ENCODE measurements around the gene APOBEC3A.

The APOBEC3A gene

GRCh38 chr22:38957046-38957770, at the start of gene APOBEC3A:
Gene APOBEC3A (plus strand): TSS chr22:38957609. CDS start chr22:38957692, 83 bp downstream.
- no peak for DNase-seq

GRCh38 chr22:38907767-38908166, 49.6 kb upstream of the APOBEC3A start:
- DNase-seq, result peak in 1 of 2 experiments; percentile 2

- no peak for DNase-seq
These were observed 46.0 kb upstream of the APOBEC3A start for GRCh38 chr22:38911434-38911833.

GRCh38 chr22:38919631-38920190, 37.7 kb upstream of the APOBEC3A start:
- no peak for DNase-seq

GRCh38 chr22:38921120-38921519, 36.3 kb upstream of the APOBEC3A start:
- DNase-seq, result no peak

GRCh38 chr22:38921806-38922205, 35.6 kb upstream of the APOBEC3A start:
- DNase-seq, result no peak

- DNase-seq, result no peak
These were observed 33.7 kb upstream of the APOBEC3A start for GRCh38 chr22:38923463-38924346.

GRCh38 chr22:38924347-38924952, 33.0 kb upstream of the APOBEC3A start:
- DNase-seq, result no peak

- DNase-seq, result no peak
These were observed 31.8 kb upstream of the APOBEC3A start for GRCh38 chr22:38925571-38926041.

GRCh38 chr22:38927033-38927781, 30.2 kb upstream of the APOBEC3A start:
- DNase-seq, result peak; percentile 7 to 18

GRCh38 chr22:38930512-38930911, 26.9 kb upstream of the APOBEC3A start:
- no peak for DNase-seq

GRCh38 chr22:38935023-38935422, 22.4 kb upstream of the APOBEC3A start:
- DNase-seq, result no peak

GRCh38 chr22:38935616-38936015, 21.8 kb upstream of the APOBEC3A start:
- DNase-seq, result no peak

GRCh38 chr22:38936562-38936961, 20.8 kb upstream of the APOBEC3A start:
- no peak for DNase-seq

- no peak for DNase-seq
These were observed 20.4 kb upstream of the APOBEC3A start for GRCh38 chr22:38937036-38937435.

- DNase-seq, result no peak
These were observed 19.9 kb upstream of the APOBEC3A start for GRCh38 chr22:38937541-38937940.

GRCh38 chr22:38938221-38938620, 19.2 kb upstream of the APOBEC3A start:
- no peak for DNase-seq

GRCh38 chr22:38938925-38939324, 18.5 kb upstream of the APOBEC3A start:
- DNase-seq, result no peak

GRCh38 chr22:38940811-38941384, 16.5 kb upstream of the APOBEC3A start:
- no peak for DNase-seq

GRCh38 chr22:38941488-38941987, 15.9 kb upstream of the APOBEC3A start:
- DNase-seq, result no peak

- DNase-seq, result no peak
These were observed 14.7 kb upstream of the APOBEC3A start for GRCh38 chr22:38942702-38943101.

- peak; percentile 14 to 22 for DNase-seq
These were observed 14.2 kb upstream of the APOBEC3A start for GRCh38 chr22:38943201-38943600.

Measured in Kasumi-1 (cell line).